GM18520 (cell line): Measurements from ENCODE around the gene WDR18.
A peak's percentile ranks its signal among the peaks of the same experiment; 100 is the strongest.

Experiments
- ATAC-seq: cut with Tn5 transposase; IDR thresholded peaks from one replicate; pipeline ENCODE4 v1.9.1; 2021; ENCODE audit not compliant: unreplicated experiment

Gene WDR18

DNA sequence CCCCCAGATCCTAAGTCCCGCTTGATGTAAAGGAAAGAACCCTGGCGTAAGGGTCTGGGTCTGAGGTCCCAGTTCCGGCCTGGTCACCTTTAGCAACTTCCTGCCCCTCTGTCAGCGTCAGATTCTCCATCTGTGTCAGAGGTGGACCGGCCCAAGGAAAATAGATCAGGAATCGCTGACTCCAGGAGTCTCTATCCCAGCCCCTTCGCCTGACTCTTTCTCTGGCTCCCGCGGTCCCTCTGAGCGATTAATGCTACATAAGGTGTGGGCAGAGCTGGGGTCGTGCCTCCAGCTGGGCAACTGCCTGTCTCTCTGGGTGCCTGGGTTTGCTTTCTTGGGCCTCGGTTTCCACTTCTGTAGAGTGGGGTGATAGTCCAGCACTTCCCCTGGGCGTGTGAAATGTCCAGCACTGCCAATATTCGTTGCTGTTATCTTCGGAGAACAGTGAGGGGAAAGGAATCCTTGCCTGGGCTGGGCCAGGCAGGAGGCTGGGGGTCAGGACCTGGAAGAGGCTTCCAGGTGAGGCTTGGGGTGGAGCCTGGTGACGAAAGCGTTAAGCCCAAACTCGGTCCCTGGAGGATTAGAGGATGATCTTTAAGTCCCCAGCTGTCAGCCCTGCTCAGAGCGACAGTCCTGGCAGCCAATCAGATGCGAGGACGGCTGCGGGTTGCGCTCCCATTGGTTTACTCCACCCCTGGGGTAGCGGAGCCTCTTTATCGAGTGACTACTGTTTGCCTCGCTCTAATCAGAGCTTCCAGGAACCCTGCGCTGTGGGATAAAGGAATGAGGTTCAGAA lies 56.5 kb downstream of the WDR18 start:
- peak; percentile 43 for ATAC-seq

DNA sequence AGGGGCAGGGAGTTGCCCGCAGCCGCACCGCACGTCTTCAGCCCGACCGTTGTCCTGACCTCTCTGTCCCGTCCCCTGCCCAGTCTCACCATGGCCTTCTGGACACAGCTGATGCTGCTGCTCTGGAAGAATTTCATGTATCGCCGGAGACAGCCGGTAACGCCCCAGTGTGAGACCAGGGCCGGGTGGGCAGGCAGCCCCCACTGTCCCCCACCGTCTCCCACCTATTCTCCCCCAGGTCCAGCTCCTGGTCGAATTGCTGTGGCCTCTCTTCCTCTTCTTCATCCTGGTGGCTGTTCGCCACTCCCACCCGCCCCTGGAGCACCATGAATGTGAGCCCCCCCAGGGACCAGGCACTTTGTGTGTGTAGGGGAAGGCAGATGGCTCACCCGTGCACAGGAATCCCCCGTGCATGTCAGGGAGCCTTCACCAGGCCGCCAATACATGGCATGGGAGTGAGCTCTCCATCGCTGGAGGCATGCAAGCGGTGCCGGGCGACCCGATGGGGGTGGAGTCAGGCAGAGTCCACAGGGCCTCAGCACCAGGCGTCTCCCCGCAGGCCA lies 57.2 kb downstream of the WDR18 start:
- no peak for ATAC-seq

DNA sequence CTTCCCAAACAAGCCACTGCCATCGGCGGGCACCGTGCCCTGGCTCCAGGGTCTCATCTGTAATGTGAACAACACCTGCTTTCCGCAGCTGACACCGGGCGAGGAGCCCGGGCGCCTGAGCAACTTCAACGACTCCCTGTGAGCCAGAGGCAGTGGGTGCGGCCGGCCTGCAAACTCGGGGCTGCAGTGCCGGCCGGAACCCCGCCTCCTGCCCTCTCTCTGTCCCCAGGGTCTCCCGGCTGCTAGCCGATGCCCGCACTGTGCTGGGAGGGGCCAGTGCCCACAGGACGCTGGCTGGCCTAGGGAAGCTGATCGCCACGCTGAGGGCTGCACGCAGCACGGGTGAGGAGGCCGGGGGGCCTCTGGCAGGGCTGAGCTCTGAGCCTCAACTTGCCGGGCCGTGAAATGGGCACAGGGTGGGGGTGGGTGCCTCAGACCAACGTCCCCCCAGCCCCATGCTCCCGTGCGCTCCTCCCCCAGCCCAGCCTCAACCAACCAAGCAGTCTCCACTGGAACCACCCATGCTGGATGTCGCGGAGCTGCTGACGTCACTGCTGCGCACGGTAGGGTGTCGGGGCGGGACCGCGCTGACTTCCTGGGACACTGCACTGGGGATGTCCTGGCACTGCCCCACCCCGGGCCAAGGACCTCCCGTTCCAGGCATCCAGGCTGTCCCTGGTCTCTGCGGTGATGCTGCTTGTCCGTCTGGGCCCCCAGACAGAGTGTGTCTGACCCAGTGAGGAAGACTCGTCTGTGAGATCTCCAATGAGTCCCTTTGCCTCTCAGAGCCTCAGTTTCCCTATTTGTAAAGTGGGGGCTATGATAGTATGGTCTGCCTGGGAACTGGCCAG lies 57.9 kb downstream of the WDR18 start:
- no peak for ATAC-seq

DNA sequence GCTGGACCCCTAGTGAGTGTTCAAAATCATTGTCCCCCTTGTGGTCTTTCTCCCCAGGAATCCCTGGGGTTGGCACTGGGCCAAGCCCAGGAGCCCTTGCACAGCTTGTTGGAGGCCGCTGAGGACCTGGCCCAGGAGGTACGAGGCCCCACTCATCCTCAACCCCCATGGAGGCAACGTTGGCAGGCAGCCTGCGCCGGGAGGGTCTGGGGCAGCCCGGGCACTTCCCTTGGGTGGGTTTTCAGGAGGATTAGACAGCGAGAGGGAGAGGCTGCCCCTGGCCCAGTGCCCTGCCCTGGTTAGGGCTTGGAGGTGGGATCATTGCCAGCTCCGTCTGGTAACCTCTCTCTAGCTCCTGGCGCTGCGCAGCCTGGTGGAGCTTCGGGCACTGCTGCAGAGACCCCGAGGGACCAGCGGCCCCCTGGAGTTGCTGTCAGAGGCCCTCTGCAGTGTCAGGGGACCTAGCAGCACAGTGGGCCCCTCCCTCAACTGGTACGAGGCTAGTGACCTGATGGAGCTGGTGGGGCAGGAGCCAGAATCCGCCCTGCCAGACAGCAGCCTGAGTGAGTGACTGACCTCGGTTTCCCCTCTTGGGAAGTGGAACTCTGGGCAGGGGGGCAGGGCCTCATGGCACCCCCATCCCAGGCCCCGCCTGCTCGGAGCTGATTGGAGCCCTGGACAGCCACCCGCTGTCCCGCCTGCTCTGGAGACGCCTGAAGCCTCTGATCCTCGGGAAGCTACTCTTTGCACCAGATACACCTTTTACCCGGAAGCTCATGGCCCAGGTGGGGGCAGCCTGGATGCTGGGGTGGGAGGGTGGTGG lies 58.8 kb downstream of the WDR18 start:
- no peak for ATAC-seq
